IMR-90 (cell line): ENCODE results near the gene TMEM215. TPM values are rescaled to one million over a fixed set of nuclear protein-coding genes. Genes with fewer than 3 reads are reported as not detected.

ENCODE experiments used
- ATAC-seq: fragments of 200-7000 bp; cut with Tn5 transposase; 2 replicates; pipeline ENCODE4 v1.9.1; 2020; ENCODE audit warnings: low read depth, mild to moderate bottlenecking, moderate library complexity
- Bru-seq: library from RNA; stranded (reverse); fragments of 400-500 nt; gene quantifications from one replicate; lab custom pipeline; 2021; lab: Mats Ljungman, UMichigan
- BruChase-seq, 2 experiments: library from RNA; stranded (reverse); fragments of 400-500 nt; gene quantifications; one replicate each; lab custom pipeline; 2021; lab: Mats Ljungman, UMichigan
- BruUV-seq: library from RNA; stranded (reverse); fragments of 400-500 nt; replicated peaks from 2 replicates; lab custom pipeline; 2021; lab: Mats Ljungman, UMichigan
- CTCF ChIA-PET: fragments of 300-600 bp; formaldehyde crosslinking; extraction: SDS; loops from one replicate; lab custom pipeline; 2021; ENCODE audit warnings: antibody characterized with exemption; lab: Yijun Ruan, JAX
- POLR2A ChIA-PET: fragments of 300-600 bp; sonication (Branson Sonifier 250); formaldehyde crosslinking; loops from one replicate; lab custom pipeline; 2022; ENCODE audit warnings: antibody characterized with exemption; ENCODE audit not compliant: unreplicated experiment; lab: Charles Lee
- DNase-seq: peaks from one replicate; pipeline ENCODE4 v3.0.0; 2013
- H2AFZ ChIP-seq: replicated peaks from 2 replicates; pipeline ENCODE3; 2013; ENCODE audit warnings: low read length, mild to moderate bottlenecking; ENCODE audit not compliant: poor library complexity
- H2AK5ac ChIP-seq: 2 replicates; pipeline ENCODE4 v1.6.1; 2013; ENCODE audit warnings: low read depth, low read length, inconsistent platforms
- H2AK9ac ChIP-seq: replicated peaks from 2 replicates; pipeline ENCODE3; 2013; ENCODE audit warnings: mild to moderate bottlenecking, low read depth, low read length, moderate library complexity; ENCODE audit not compliant: poor library complexity
- H2BK120ac ChIP-seq: 2 replicates; pipeline ENCODE4 v1.6.1; 2013; ENCODE audit warnings: low read depth, low read length, inconsistent platforms
- H2BK15ac ChIP-seq: 3 replicates; pipeline ENCODE4 v1.6.1; 2013; ENCODE audit warnings: low read depth, low read length, inconsistent platforms
- H2BK20ac ChIP-seq: 2 replicates; pipeline ENCODE4 v1.6.1; 2013; ENCODE audit warnings: low read depth, mild to moderate bottlenecking, inconsistent platforms, low read length, moderate library complexity
- H2BK5ac ChIP-seq: 2 replicates; pipeline ENCODE4 v1.6.1; 2013; ENCODE audit warnings: mild to moderate bottlenecking, low read depth, low read length, inconsistent platforms; ENCODE audit not compliant: poor library complexity, severe bottlenecking
- H3K14ac ChIP-seq: replicated peaks from 2 replicates; pipeline ENCODE4 v1.6.1; 2013; ENCODE audit warnings: low read depth, low read length, inconsistent platforms
- H3K18ac ChIP-seq: 2 replicates; pipeline ENCODE4 v1.6.1; 2013; ENCODE audit warnings: low read depth, low read length, control low read depth
- H3K23ac ChIP-seq: 2 replicates; pipeline ENCODE4 v1.6.1; 2013; ENCODE audit warnings: low read depth, low read length, inconsistent platforms
- H3K27ac ChIP-seq: 2 replicates; pipeline ENCODE4 v1.5.1; 2013; ENCODE audit warnings: mild to moderate bottlenecking, control low read depth, low read length; ENCODE audit not compliant: insufficient read depth
- H3K27me3 ChIP-seq: 2 replicates; pipeline ENCODE4 v1.6.1; 2013; ENCODE audit warnings: low read length; ENCODE audit not compliant: control insufficient read depth, insufficient read depth
- H3K36me3 ChIP-seq: 2 replicates; pipeline ENCODE4 v1.6.1; 2013; ENCODE audit warnings: low read length, mixed read lengths; ENCODE audit not compliant: control insufficient read depth, insufficient read depth
- H3K4ac ChIP-seq: 2 replicates; pipeline ENCODE4 v1.6.1; 2013; ENCODE audit warnings: low read depth, low read length, inconsistent platforms
- H3K4me1 ChIP-seq: 2 replicates; pipeline ENCODE4 v1.6.1; 2013; ENCODE audit warnings: low read length, mixed read lengths; ENCODE audit not compliant: control insufficient read depth, insufficient read depth
- H3K4me2 ChIP-seq: 2 replicates; pipeline ENCODE4 v1.6.1; 2013; ENCODE audit warnings: low read depth, mild to moderate bottlenecking, control low read depth, low read length, moderate library complexity
- H3K4me3 ChIP-seq: 2 replicates; pipeline ENCODE4 v1.5.1; 2013; ENCODE audit warnings: low read depth, mild to moderate bottlenecking, control low read depth, low read length, moderate library complexity; ENCODE audit not compliant: insufficient read depth
- H3K56ac ChIP-seq: 2 replicates; pipeline ENCODE4 v1.6.1; 2013; ENCODE audit warnings: low read length, inconsistent platforms; ENCODE audit not compliant: insufficient read depth; ENCODE audit errors: extremely low read depth
- H3K79me1 ChIP-seq, 2 experiments: 2 replicates each; pipeline ENCODE4 v1.6.1; 2013; ENCODE audit warnings: low read length in 2 of 2, inconsistent platforms in 1 of 2, low read depth in 1 of 2
- H3K9ac ChIP-seq: 2 replicates; pipeline ENCODE4 v1.6.1; 2013; ENCODE audit warnings: low read depth, low read length, control low read depth
- H3K9me1 ChIP-seq: 2 replicates; pipeline ENCODE4 v1.6.1; 2013; ENCODE audit warnings: low read length, inconsistent platforms; ENCODE audit not compliant: insufficient read depth
- H3K9me3 ChIP-seq: 2 replicates; pipeline ENCODE4 v1.6.1; 2013; ENCODE audit warnings: low read length; ENCODE audit not compliant: control insufficient read depth, insufficient read depth
- H4K20me1 ChIP-seq: 2 replicates; pipeline ENCODE4 v1.6.1; 2013; ENCODE audit warnings: low read length, inconsistent platforms; ENCODE audit not compliant: insufficient read depth
- H4K5ac ChIP-seq: 2 replicates; pipeline ENCODE4 v1.6.1; 2013; ENCODE audit warnings: mild to moderate bottlenecking, low read depth, low read length, control low read depth
- H4K8ac ChIP-seq, 2 experiments: 2 replicates each; pipeline ENCODE4 v1.6.1; 2013; ENCODE audit warnings: low read depth in 2 of 2, low read length in 2 of 2, control low read depth in 1 of 2, inconsistent platforms in 1 of 2
- H4K91ac ChIP-seq: 2 replicates; pipeline ENCODE4 v1.6.1; 2013; ENCODE audit warnings: low read depth, low read length, inconsistent platforms; ENCODE audit not compliant: insufficient read depth
- BHLHE40 ChIP-seq: fragments of 150-350 bp; IDR thresholded peaks from 2 replicates; pipeline ENCODE4 v1.6.1; 2016; ENCODE audit warnings: mild to moderate bottlenecking, low read depth, low read length
- NFE2L2 ChIP-seq: fragments of 150-350 bp; IDR thresholded peaks from 2 replicates; pipeline ENCODE4 v1.6.1; 2016; ENCODE audit warnings: low read depth, mild to moderate bottlenecking, low read length
- RFX5 ChIP-seq: IDR thresholded peaks from 2 replicates; pipeline ENCODE4 v1.8.0; 2012; ENCODE audit warnings: low read depth, mild to moderate bottlenecking, low read length, moderate library complexity
- WGBS, 2 experiments: methylation state at CpG; one replicate each; pipeline versions ENCODE4 v1.1.5 to v1.1.7; 2013; ENCODE audit warnings: missing lambda C conversion rate in 2 of 2; ENCODE audit not compliant: insufficient read length in 1 of 2; ENCODE audit errors: extremely low coverage in 2 of 2; 5-methylcytosine and 5-hydroxymethylcytosine counted together
- dilution Hi-C: fragments of 300-500 bp; cut with HindIII; formaldehyde crosslinking; loops from one replicate; pipeline ENCODE4 v1.14.3; 2018; ENCODE audit warnings: low sequenced_read_pairs; ENCODE audit not compliant: unreplicated experiment
- in situ Hi-C: fragments of 300-500 bp; cut with MboI; formaldehyde crosslinking; loops from 3 replicates; pipeline ENCODE4 v1.14.3; 2019; ENCODE audit warnings: low sequenced_read_pairs, inconsistent platforms, mixed read lengths
- intact Hi-C: fragments of 100-400 bp; cut with micrococcal nuclease; formaldehyde crosslinking; loops from 2 replicates; pipeline ENCODE4 v1.10.0; 2022
- long read RNA-seq: library from polyadenylated mRNA; unstranded; transcript quantifications from one replicate; pipeline ENCODE4 v2.0.0, GENCODE V29; 2021; ENCODE audit not compliant: unreplicated experiment
- polyA plus RNA-seq, 3 experiments: library from polyadenylated mRNA; depleted of rRNA; stranded (reverse); fragments of >200 nt; gene quantifications; 2 replicates each; pipeline ENCODE4 v1.2.3, GENCODE V29; 2012; ENCODE audit warnings: low replicate concordance in 1 of 3
- total RNA-seq: library from RNA; depleted of rRNA; stranded (reverse); fragments of >200 nt; gene quantifications from 2 replicates; pipeline ENCODE4 v1.2.3, GENCODE V29; 2012; rRNA removed

The TMEM215 gene, protein sequence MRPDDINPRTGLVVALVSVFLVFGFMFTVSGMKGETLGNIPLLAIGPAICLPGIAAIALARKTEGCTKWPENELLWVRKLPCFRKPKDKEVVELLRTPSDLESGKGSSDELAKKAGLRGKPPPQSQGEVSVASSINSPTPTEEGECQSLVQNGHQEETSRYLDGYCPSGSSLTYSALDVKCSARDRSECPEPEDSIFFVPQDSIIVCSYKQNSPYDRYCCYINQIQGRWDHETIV
- total RNA-seq (not detected in 2 replicates), polyA plus RNA-seq (2012; rRNA removed) (not detected in 2 replicates), Bru-seq, nascent RNA (not detected), BruChase-seq, experiment 1, labeled RNA remaining after a 6-hour chase (not detected), BruChase-seq, experiment 2, labeled RNA remaining after a 2-hour chase (not detected)
- polyA plus RNA-seq (2012; cell fraction: cytosol; rRNA removed), result not detected in 2 replicates
- not detected in 2 replicates for polyA plus RNA-seq (2012; cell fraction: nucleus; rRNA removed; ENCODE audit: low replicate concordance)
- long read RNA-seq, result 0 reads

DNA sequence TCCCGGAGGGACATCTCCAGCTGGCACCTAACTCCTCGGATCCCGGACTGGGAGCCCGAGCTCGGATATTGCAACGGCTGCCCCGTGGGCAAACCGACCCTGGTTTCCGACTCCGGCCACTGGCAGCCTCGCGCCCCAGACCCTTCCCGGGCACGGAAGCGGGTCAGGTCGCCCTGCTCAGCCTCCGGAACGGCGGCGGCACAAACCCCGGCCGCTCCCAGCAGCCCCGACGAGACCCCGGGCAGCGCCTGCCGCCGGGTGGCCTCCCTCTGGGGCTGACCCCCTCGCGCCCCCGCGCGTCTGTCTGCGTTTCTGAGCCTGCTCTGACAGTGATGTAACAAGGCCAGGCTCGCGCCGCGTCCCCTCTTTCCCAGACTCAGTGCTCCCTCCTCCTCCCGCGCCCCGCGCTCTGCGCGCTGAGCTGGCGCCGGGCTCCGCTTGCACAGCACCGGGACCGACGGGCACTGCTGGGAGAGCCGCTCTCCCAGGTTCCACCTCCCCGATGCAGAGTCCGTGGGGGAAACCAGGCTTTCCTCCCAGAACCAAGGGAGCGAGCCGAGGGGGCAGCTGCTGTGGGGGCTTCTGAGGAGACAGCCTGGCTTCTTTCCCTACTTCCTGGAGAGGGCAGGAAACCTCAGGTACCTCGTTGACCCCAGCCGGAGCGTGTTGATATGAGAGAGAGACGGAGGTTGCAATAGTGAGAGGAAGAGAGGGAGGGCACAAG, at the start of gene TMEM215:
TMEM215 (plus strand) TSS at position 373 of the 724 bp plus-strand sequence. CDS start 644 bp downstream, outside the sequence.
- H3K4me2 ChIP-seq, result no peak within 1 kb of the TSS; the same call in 1 of the 2 replicates
- no peaks in the 10 kb centered on the region for H3K4me1 ChIP-seq
- no peak within 1 kb of the TSS for H2AK5ac ChIP-seq
- H2BK20ac ChIP-seq, result no peak within 1 kb of the TSS
- H4K5ac ChIP-seq, result no peak within 1 kb of the TSS
- no TSS peak for BruUV-seq
- H2BK120ac ChIP-seq, result no peak within 1 kb of the TSS
- CTCF ChIA-PET, result no interaction called here
- no peak within 1 kb of the TSS for H3K4ac ChIP-seq
- H2AFZ ChIP-seq, result peak within 1 kb of the TSS; percentile 40
- 2% methylated on average over 9 of the region's 59 CpGs; no CpG with 5 or more reads in 1 of the 2 experiments for WGBS, 2 experiments
- H3K79me1 ChIP-seq, result no peaks in the 10 kb centered on the region
- in situ Hi-C loops (no loop called here), dilution Hi-C loops (no loop called here), intact Hi-C loops (loop anchor here (10.0 kb wide), 1 partner anchor 119 kb away; no protein-coding TSS in a partner anchor)
- no peak within 1 kb of the TSS for H3K56ac ChIP-seq
- no peaks in the 10 kb centered on the region for H3K9me3 ChIP-seq
- no peaks in the 10 kb centered on the region for H3K36me3 ChIP-seq
- no peak within 1 kb of the TSS for H4K91ac ChIP-seq
- H3K27ac ChIP-seq, result no peak within 1 kb of the TSS
- no peak for ATAC-seq
- no peaks in the 10 kb centered on the region for H3K9me1 ChIP-seq
- no peak within 1 kb of the TSS for H2BK15ac ChIP-seq
- no peak within 1 kb of the TSS for H3K4me3 ChIP-seq
- TF ChIP-seq BHLHE40, result no peak
- no peak for TF ChIP-seq RFX5
- TF ChIP-seq NFE2L2, result no peak
- H3K18ac ChIP-seq, result no peak within 1 kb of the TSS
- no peak within 1 kb of the TSS for H2AK9ac ChIP-seq
- H3K9ac ChIP-seq, result no peak within 1 kb of the TSS
- DNase-seq, result no peak
- POLR2A ChIA-PET, result no interaction called here
- no peak within 1 kb of the TSS for H2BK5ac ChIP-seq
- peaks cover 31% of the 10 kb centered on the region for H3K27me3 ChIP-seq
- H3K14ac ChIP-seq, result no peak within 1 kb of the TSS
- no peak within 1 kb of the TSS for H4K8ac ChIP-seq
- no peaks in the 10 kb centered on the region for H4K20me1 ChIP-seq
- H3K23ac ChIP-seq, result no peak within 1 kb of the TSS
